ENCODE results near the gene MUC12. TPM values are rescaled to one million over a fixed set of nuclear protein-coding genes. Genes with fewer than 3 reads are reported as not detected.

MUC12 gene
- total and polyA plus RNA-seq, 2 of the 4 experiments (the other 2 are of a cell fraction): 4.0 TPM; not detected in 1

- TF ChIP-seq MAFK (IDR thresholded peaks at IDR 0.05; ENCODE audit: low read depth, low read length) (no peak), MAZ (IDR thresholded peaks at IDR 0.05; ENCODE audit: borderline replicate concordance, low read depth, low read length) (no peak)
- no peak overlapping the region for H4K91ac ChIP-seq (ENCODE audit: insufficient read depth, low read depth, low read length)
- CTCF ChIA-PET: interaction anchor here (0.6 kb wide), 1 partner anchor 821 kb away, joined by 3 read pairs; no protein-coding TSS in a partner anchor
- dilution Hi-C loops (cut with HindIII; ENCODE audit: low sequenced_read_pairs, unreplicated experiment): no loop called here
- H3K9me1 ChIP-seq (ENCODE audit: insufficient read depth, low read length): no peaks in the 10 kb centered on the region
- H3K36me3 ChIP-seq (ENCODE audit: control insufficient read depth, insufficient read depth, low read length): no peaks in the 10 kb centered on the region
- H3K79me1 ChIP-seq (ENCODE audit: low read depth in 1 of 2, low read length in 2 of 2): no peaks in the 10 kb centered on the region
- H3K9ac ChIP-seq (ENCODE audit: low read depth, low read length): no peak overlapping the region
- no peaks in the 10 kb centered on the region for H3K4me1 ChIP-seq (ENCODE audit: control insufficient read depth, insufficient read depth, low read length)
- peaks cover 66% of the 10 kb centered on the region for H3K27me3 ChIP-seq (ENCODE audit: control insufficient read depth, insufficient read depth, low read length)
- no peaks in the 10 kb centered on the region; the same call in 1 of the 2 replicates for H3K9me3 ChIP-seq (ENCODE audit: control insufficient read depth, insufficient read depth, low read length)
- H4K8ac ChIP-seq (ENCODE audit: low read depth in 2 of 2, low read length in 2 of 2): no peak overlapping the region
- H3K27ac ChIP-seq (ENCODE audit: insufficient read depth, low read length): no peak overlapping the region
- H2AK5ac ChIP-seq (ENCODE audit: low read depth, low read length): no peak overlapping the region
- DNase-seq (no peak), ATAC-seq (ENCODE audit: low read depth) (no peak)
- no TSS peak for BruUV-seq (replicated peaks)
- H2AK9ac ChIP-seq (replicated peaks; ENCODE audit: low read depth, low read length, poor library complexity): no peak overlapping the region
- H3K4me3 ChIP-seq (ENCODE audit: insufficient read depth, low read depth, low read length): no peak overlapping the region
- no peaks in the 10 kb centered on the region; the same call in 1 of the 2 replicates for H4K20me1 ChIP-seq (ENCODE audit: insufficient read depth, low read length)
- in situ Hi-C loops (cut with MboI; ENCODE audit: low sequenced_read_pairs): loop anchor here (25.0 kb wide), 1 partner anchor 498 kb away; no protein-coding TSS in a partner anchor
- no peak overlapping the region for H2BK120ac ChIP-seq (ENCODE audit: low read depth, low read length)
- POLR2A ChIA-PET (ENCODE audit: unreplicated experiment): no interaction called here
- H3K14ac ChIP-seq (replicated peaks; ENCODE audit: low read depth, low read length): no peak overlapping the region
- H3K18ac ChIP-seq (ENCODE audit: low read depth, low read length): no peak overlapping the region
- H2AFZ ChIP-seq (replicated peaks; ENCODE audit: low read length, poor library complexity): no peak overlapping the region
- no peak overlapping the region for H3K56ac ChIP-seq (ENCODE audit: extremely low read depth, insufficient read depth, low read length)
- WGBS, 2 experiments (ENCODE audit: extremely low coverage in 2 of 2, insufficient read length in 1 of 2): 76% methylated on average over 5 of the region's 8 CpGs; no CpG with 5 or more reads in 1 of the 2 experiments
- H4K5ac ChIP-seq (ENCODE audit: low read depth, low read length): no peak overlapping the region
- H2BK15ac ChIP-seq (ENCODE audit: low read depth, low read length): no peak overlapping the region
- H2BK20ac ChIP-seq (ENCODE audit: low read depth, low read length): no peak overlapping the region
- H3K4me2 ChIP-seq (ENCODE audit: low read depth, low read length): no peak overlapping the region
- no peak overlapping the region for H3K23ac ChIP-seq (ENCODE audit: low read depth, low read length)
- H3K4ac ChIP-seq (ENCODE audit: low read depth, low read length): no peak overlapping the region
- no peak overlapping the region for H2BK5ac ChIP-seq (ENCODE audit: low read depth, low read length, poor library complexity, severe bottlenecking)
- intact Hi-C loops (cut with micrococcal nuclease): no loop called here
Observed at GRCh38 chr7:100963874-100964273, 5.5 kb upstream of the MUC12 start.

All from IMR-90 (cell line).